Adrenal gland (tissue), 12 donors: ENCODE measurements around the gene TBC1D22A. TPM values are rescaled to one million over a fixed set of nuclear protein-coding genes. Genes with fewer than 3 reads are reported as not detected.
A peak's percentile ranks its signal among the peaks of the same experiment; 100 is the strongest.

Source experiments
- DNase-seq, 7 donors: peaks; one replicate each; pipeline ENCODE4 v3.0.0-alpha.2; 2019 to 2020
- H3K27ac ChIP-seq, 5 donors: fragments of 200-600 bp; sonication (generic) in 4 of 5; 1 replicate in 3 of 5; 2 replicates in 2 of 5; pipeline versions ENCODE4 v1.5.1 to v1.8.0; 2016 to 2020; ENCODE audit warnings: mild to moderate bottlenecking in 1 of 5
- H3K27me3 ChIP-seq: fragments of 200-600 bp; 2 replicates; pipeline ENCODE4 v1.8.0; 2021
- H3K36me3 ChIP-seq, 2 donors: fragments of 200-600 bp; replicated peaks in 1 of 2; 1 replicate in 1 of 2; 2 replicates in 1 of 2; pipeline versions ENCODE4 v1.5.1 to v1.8.0; 2018 to 2022
- H3K4me1 ChIP-seq, 2 donors: fragments of 200-600 bp; replicated peaks in 1 of 2; 1 replicate in 1 of 2; 2 replicates in 1 of 2; pipeline versions ENCODE4 v1.5.1 to v1.8.0; 2018 to 2021
- H3K4me3 ChIP-seq, 4 donors: fragments of 200-600 bp; sonication (generic) in 3 of 4; one replicate each; pipeline ENCODE4 v1.5.1; 2016 to 2018
- H3K9me3 ChIP-seq, 3 donors: fragments of 200-600 bp; sonication (generic) in 1 of 3; replicated peaks in 1 of 3; 1 replicate in 2 of 3; 2 replicates in 1 of 3; pipeline versions ENCODE4 v1.5.1 to v1.8.0; 2016 to 2021
- POLR2A ChIP-seq, 2 donors: fragments of 450-650 bp; IDR thresholded peaks; one replicate each; pipeline ENCODE4 v1.6.1; 2017; ENCODE audit warnings: antibody characterized with exemption in 2 of 2, mild to moderate bottlenecking in 2 of 2, moderate library complexity in 1 of 2
- WGBS, 4 donors: extraction: QIAGEN DNeasy Blood & Tissue Kit in 2 of 4; methylation state at CpG; one replicate each; pipeline versions ENCODE4 v1.1.5 to v1.1.7; 2013 to 2017; 5-methylcytosine and 5-hydroxymethylcytosine counted together
- intact Hi-C, 2 donors: fragments of 100-400 bp; cut with DNase I; formaldehyde crosslinking; loops; one replicate each; pipeline versions ENCODE4 v1.14.1 to v1.15.0; 2022 to 2023
- polyA plus RNA-seq, 3 donors: library from polyadenylated mRNA; stranded (reverse); fragments of 200-250 nt in 2 of 3; fragments of 350-450 nt in 1 of 3; fragmentation: Illumina TruSeq in 1 of 3; extraction: RNeasy Lipid Tissue Mini Kit (QIAGEN cat#74804) in 1 of 3; gene quantifications; one replicate each; pipeline ENCODE4 v1.2.3, GENCODE V29; 2013 to 2014
- total RNA-seq, 9 donors: library from RNA; depleted of rRNA in 4 of 9; stranded (reverse); fragments of >200 nt in 4 of 9; fragments of 120-200 nt in 1 of 9; fragmentation: NEBNext Ultra II Directional in 1 of 9; extraction: Animal tissue kit (Norgen Biotek cat#: 25700) in 1 of 9; gene quantifications; one replicate each; pipeline versions ENCODE4 v1.1.0 to v1.2.4, GENCODE V29; 2013 to 2023
- TF ChIP-seq, protein P1 (sequence below), 6 experiments: fragments of 450-650 bp in 4 of 6; fragments of 200-600 bp in 2 of 6; sonication (generic) in 1 of 6; IDR thresholded peaks; 1 replicate in 5 of 6; 2 replicates in 1 of 6; pipeline versions ENCODE4 v1.5.1 to v1.8.0; 2016 to 2021; ENCODE audit warnings: antibody characterized with exemption in 6 of 6, mild to moderate bottlenecking in 2 of 6, moderate library complexity in 1 of 6
- donor health status: healthy with polysubstance abuse.
- donor health status: Bipolar disorder and iron deficiency.
- donor health status: DM: yes; HTN: yes; CAD: no.
- donor health status: DM: no; HTN: no; CAD: no.
- donor health status: DM: no; HTN: no; CAD: no.
- donor health status: DM: yes; HTN: yes; CAD: no.

The TBC1D22A gene
- total and polyA plus RNA-seq, 12 donors = 11.5 to 44.2 (median 28.1) TPM

- peaks cover 11 to 22% of the 10 kb centered on the region in 2 donors for H3K4me1 ChIP-seq
- peaks cover 0 to 7% (median 5%) of the 10 kb centered on the region in 3 donors for H3K9me3 ChIP-seq
- no peaks in the 10 kb centered on the region for H3K36me3 ChIP-seq
- no peak overlapping the region for H3K4me3 ChIP-seq
- TF ChIP-seq, protein P1, sequence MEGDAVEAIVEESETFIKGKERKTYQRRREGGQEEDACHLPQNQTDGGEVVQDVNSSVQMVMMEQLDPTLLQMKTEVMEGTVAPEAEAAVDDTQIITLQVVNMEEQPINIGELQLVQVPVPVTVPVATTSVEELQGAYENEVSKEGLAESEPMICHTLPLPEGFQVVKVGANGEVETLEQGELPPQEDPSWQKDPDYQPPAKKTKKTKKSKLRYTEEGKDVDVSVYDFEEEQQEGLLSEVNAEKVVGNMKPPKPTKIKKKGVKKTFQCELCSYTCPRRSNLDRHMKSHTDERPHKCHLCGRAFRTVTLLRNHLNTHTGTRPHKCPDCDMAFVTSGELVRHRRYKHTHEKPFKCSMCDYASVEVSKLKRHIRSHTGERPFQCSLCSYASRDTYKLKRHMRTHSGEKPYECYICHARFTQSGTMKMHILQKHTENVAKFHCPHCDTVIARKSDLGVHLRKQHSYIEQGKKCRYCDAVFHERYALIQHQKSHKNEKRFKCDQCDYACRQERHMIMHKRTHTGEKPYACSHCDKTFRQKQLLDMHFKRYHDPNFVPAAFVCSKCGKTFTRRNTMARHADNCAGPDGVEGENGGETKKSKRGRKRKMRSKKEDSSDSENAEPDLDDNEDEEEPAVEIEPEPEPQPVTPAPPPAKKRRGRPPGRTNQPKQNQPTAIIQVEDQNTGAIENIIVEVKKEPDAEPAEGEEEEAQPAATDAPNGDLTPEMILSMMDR (IDR thresholded peaks at IDR 0.05) = no peak
- no peak for TF ChIP-seq POLR2A (IDR thresholded peaks at IDR 0.05)
- WGBS, 4 donors = 91 to 97% (median 95%) methylated on average over 1 of the region's 1 CpG
- peak overlapping the region in 1 of 5 donors; percentile 27 for H3K27ac ChIP-seq
- intact Hi-C loops = no loop called here
- no peaks in the 10 kb centered on the region for H3K27me3 ChIP-seq
- DNase-seq = no peak
Observed at GRCh38 chr22:46834021-46834737, 71.7 kb downstream of the TBC1D22A start.

DNA sequence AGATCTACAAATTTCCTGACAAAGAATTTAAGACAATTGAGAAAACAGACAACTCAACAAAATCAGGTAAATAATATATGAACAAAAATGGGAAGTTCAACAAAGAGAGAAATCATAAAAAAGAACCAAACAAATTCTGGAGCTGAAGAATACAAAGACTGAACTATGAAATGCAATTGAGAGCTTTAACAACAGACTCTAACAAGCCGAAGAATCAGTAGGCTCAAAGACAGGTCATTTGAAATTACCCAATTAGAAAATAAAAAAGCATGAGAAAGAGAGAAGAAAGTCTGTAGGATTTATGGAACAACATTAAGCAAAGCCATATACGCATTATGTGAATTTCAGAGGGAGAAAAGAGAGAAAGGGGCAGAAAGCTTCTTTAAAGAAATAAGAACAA is 72.8 kb downstream of the TBC1D22A start:
- no peaks in the 10 kb centered on the region for H3K36me3 ChIP-seq
- H3K4me3 ChIP-seq = no peak overlapping the region
- H3K27ac ChIP-seq = no peak overlapping the region
- H3K4me1 ChIP-seq = peaks cover under 1 to 11% of the 10 kb centered on the region in 2 donors
- no peak for DNase-seq
- TF ChIP-seq POLR2A (IDR thresholded peaks at IDR 0.05) = no peak
- TF ChIP-seq, protein P1 (IDR thresholded peaks at IDR 0.05) = no peak
- intact Hi-C loops = no loop called here
- H3K9me3 ChIP-seq = peaks cover 0 to 7% (median 5%) of the 10 kb centered on the region in 3 donors
- 94 to 99% (median 97%) methylated on average over 2 of the region's 2 CpGs for WGBS, 4 donors
- no peaks in the 10 kb centered on the region for H3K27me3 ChIP-seq

DNA sequence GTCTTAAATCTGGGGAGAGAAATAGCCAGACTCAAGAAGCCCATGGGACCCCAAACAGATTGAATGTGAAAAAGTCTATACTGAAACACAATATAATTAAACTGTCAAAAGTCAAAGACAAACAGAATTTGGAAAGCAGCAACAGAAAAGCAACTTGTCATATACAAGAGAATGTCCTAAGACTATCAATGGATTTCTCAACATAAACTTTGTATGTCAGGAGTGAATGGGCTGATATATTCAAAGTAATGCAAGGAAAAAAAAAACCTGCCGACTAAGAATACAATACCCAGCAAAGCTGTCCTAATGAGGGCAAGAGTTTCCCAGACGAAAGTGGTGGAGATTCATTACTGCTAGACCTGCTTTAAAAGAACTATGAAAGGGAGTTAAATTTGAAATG is 73.2 kb downstream of the TBC1D22A start:
- no peak for DNase-seq
- intact Hi-C loops = no loop called here
- TF ChIP-seq POLR2A (IDR thresholded peaks at IDR 0.05) = no peak
- TF ChIP-seq, protein P1 (IDR thresholded peaks at IDR 0.05) = no peak
- Histone ChIP-seq H3K36me3 (no peaks in the 10 kb centered on the region), H3K27me3 (no peaks in the 10 kb centered on the region), H3K4me1 (peaks cover 0 to 7% of the 10 kb centered on the region in 2 donors), H3K4me3 (no peak overlapping the region), H3K9me3 (peaks cover 0 to 7% (median 5%) of the 10 kb centered on the region in 3 donors), H3K27ac (no peak overlapping the region)
- 95 to 97% (median 97%) methylated on average over 2 of the region's 2 CpGs for WGBS, 4 donors

DNA sequence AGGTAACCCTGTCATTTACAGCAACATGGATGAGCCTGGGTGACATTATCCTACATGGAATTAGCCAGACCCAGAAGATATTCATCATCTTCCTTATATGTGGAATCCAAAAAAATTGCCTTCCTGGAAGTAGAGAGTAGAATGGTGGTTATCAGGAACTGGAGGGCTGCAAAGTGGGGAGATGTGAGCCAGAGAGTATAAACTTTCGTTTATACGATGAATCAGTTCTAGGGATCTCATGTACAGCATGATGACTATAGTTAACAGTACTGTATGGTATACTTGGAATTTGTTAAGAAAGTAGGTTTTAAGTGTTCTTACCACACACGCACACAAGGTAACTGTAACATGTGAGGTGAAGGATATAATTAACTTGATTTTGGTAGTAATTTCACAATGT is 79.1 kb downstream of the TBC1D22A start:
- DNase-seq = no peak
- Histone ChIP-seq H3K27me3 (no peaks in the 10 kb centered on the region), H3K4me3 (no peak overlapping the region), H3K36me3 (no peaks in the 10 kb centered on the region), H3K9me3 (no peaks in the 10 kb centered on the region), H3K4me1 (no peaks in the 10 kb centered on the region), H3K27ac (no peak overlapping the region)
- 82 to 98% (median 92%) methylated on average over 3 of the region's 3 CpGs for WGBS, 4 donors
- intact Hi-C loops = no loop called here
- TF ChIP-seq, protein P1 (IDR thresholded peaks at IDR 0.05) = no peak
- no peak for TF ChIP-seq POLR2A (IDR thresholded peaks at IDR 0.05)
